Fibroblast of lung (primary cell): ENCODE results near the gene FAM25C.
"Not testable (repeated sequence)": the region's sequence is repeated elsewhere in the genome, so short reads cannot be mapped to it uniquely, and the experiment has no call there.

Experiments used
- CTCF ChIP-seq, 2 donors: IDR thresholded peaks in 1 of 2; conservative IDR thresholded peaks in 1 of 2; 1 replicate in 1 of 2; 2 replicates in 1 of 2; pipeline ENCODE4 v1.5.1; 2011 to 2012; ENCODE audit warnings: low read length in 2 of 2, control low read depth in 1 of 2, inconsistent platforms in 1 of 2, low read depth in 1 of 2, mild to moderate bottlenecking in 1 of 2
- EZH2 ChIP-seq: IDR thresholded peaks from 2 replicates; pipeline ENCODE4 v1.5.1; 2012; ENCODE audit warnings: low read length, control low read depth, mild to moderate bottlenecking; ENCODE audit errors: missing control alignments

DNA sequence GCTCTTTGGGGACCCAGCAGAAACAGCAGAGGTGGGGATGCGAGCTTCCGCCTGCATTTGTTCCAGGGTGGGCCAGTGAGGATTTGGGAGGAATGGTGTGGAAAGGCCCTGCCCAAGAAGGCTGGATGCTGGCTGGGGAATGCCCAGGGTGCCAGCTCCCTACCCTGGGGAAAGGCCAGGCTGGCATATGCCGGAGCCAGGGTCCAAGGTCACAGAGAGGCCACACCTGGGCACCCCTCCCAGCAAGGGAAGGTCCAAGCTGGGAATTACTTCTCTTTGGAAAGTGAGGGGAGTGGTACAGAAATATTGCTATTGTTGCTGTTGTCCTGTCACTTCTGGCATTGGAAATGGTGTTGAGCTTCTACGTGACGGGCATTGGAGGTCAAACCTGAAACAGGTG, 28.0 kb downstream of the FAM25C start:
- not testable (repeated sequence) for TF ChIP-seq CTCF (conservative IDR thresholded peaks at IDR 0.05 in 1 of 2, IDR thresholded peaks at IDR 0.05 in 1 of 2; ENCODE audit: low read depth in 1 of 2, low read length in 2 of 2); EZH2
